GM10847 (cell line): ENCODE data around the gene RUFY2.

Source experiments
- POLR2A ChIP-seq: IDR thresholded peaks from 2 replicates; pipeline ENCODE4 v1.6.1; 2011; ENCODE audit not compliant: insufficient read length; ENCODE audit errors: extremely low read depth

The RUFY2 gene, protein sequence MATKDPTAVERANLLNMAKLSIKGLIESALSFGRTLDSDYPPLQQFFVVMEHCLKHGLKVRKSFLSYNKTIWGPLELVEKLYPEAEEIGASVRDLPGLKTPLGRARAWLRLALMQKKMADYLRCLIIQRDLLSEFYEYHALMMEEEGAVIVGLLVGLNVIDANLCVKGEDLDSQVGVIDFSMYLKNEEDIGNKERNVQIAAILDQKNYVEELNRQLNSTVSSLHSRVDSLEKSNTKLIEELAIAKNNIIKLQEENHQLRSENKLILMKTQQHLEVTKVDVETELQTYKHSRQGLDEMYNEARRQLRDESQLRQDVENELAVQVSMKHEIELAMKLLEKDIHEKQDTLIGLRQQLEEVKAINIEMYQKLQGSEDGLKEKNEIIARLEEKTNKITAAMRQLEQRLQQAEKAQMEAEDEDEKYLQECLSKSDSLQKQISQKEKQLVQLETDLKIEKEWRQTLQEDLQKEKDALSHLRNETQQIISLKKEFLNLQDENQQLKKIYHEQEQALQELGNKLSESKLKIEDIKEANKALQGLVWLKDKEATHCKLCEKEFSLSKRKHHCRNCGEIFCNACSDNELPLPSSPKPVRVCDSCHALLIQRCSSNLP

DNA sequence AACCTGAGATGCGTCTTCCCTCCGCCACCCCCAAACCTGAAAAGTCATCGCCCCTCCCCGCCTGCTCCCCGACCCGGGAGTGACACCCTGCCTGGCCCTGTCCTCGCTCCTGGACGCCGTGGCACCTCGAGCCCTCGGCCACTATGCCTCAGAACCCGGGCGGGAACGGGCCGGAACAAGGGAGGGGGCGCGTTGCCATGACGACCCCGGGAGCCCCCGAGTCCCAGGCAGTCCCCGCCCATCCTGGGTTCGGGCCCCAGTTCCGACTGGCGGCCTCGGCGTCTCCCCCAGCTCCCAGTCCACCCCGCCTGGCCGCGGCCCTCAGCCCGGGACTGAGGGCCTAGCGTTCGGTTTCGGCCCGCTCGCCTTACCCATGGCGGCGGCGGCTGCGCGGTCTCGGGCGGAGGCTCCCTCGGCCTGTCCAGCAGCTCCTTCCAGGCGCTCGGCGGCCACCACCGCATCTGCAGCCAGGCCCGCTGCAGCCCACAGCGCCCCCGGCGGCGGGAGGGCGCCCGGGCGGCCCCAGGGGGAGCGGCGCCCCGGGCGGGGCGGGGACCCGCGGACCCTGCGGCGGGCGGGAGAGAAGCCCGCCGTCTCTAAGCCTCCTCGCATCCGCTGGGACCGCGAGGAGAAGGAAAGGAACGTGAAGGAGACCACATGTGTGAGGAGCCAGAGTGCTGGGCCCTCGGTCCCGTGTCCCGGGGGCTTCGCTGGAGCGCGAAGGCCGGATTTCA is at the start of gene RUFY2:
TSS of gene RUFY2 (minus strand) at position 463 of the 734 bp plus-strand sequence. CDS start at position 375, 88 bp downstream.
- TF ChIP-seq POLR2A, result peak; percentile 66

DNA sequence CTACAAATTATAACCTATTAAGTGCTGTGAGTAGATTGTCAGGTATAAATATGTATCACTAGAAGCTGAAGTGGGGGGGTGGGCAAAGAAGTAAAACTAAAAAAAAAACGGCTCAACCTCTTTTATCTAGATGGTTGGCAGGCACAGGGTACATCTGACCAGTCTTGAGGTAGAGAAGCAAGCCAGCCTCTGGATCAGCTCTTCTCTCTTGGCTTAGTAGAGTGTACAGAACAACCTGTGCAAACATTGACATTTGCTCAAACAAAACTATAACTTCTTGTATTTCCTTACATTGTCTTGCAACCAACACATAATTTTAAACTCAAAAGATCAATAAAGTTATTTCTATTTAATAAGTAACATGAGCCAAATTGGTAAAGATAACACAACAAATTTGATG is 39.1 kb upstream of the RUFY2 start:
- TF ChIP-seq POLR2A, result no peak

DNA sequence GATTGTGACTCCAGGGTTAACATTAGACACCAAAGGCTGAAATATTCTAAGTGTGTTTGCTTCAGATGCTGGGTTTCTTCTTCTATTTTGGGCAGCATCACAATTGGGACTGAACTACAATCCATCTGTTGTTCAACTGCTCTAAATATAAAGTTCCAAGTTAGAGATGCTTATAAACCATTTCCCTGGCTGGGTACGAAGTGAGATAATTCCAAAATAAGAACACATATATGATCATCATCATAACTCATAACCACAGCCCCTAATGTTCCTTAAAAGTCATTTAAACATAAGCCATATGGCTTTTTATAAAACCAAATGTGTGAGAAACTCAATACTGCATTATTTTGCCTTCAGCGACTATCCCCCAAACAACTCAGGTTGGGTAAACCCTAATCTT is 35.9 kb upstream of the RUFY2 start:
- no peak for TF ChIP-seq POLR2A

DNA sequence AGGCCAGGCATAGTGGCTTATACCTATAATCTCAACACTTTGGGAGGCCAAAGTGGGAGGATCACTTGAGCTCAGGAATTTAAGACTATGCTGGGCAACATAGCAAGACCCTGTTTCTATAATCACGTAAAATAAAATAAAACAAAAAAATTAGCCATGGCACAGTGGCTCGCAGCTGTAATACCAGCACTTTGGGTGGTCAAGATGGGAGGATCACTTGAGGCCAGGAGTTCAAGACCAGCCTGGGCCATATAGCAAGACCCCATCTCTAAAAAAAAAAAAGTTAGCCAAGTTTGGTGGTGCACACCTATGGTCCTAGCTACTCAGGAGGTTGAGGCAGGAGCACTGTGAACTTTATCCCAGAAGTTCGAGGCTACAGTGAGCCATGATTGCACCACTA is 33.8 kb upstream of the RUFY2 start:
- no peak for TF ChIP-seq POLR2A

DNA sequence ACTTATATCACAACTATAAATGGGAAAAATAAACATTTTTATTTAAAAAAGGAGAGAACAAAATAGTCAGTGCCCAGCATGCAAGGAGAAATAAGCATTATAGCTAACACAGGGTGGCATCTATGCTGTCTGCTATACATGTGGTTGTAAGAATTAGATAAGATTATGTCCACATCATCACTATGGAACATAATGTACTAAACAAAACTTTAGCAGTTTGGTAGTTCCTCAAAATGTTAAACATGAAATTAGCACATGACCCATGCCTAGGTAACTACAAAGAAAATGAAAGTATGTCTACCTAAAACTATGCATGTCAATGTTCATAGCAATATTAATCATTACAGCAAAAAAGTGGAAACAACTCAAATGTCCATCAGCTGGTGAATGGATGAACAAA is 28.7 kb upstream of the RUFY2 start:
- TF ChIP-seq POLR2A, result no peak

DNA sequence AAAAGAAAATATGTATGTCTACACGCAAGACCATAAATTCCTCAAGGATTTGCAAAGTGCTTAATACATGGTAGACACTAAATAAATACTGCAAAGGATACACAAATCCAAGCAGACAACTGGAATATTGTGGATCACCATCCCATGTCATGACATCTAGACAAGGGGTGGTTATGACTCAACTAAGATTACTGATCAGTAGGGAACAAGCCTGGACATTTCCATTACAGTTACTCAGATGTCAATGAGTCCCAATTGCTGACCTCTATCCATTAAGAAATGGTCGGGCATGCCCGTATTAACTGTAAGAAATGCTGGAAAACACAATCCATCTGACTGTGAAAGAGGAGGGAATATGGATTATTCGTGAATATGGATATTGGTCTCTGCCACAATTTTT is 27.6 kb upstream of the RUFY2 start:
- TF ChIP-seq POLR2A, result no peak

DNA sequence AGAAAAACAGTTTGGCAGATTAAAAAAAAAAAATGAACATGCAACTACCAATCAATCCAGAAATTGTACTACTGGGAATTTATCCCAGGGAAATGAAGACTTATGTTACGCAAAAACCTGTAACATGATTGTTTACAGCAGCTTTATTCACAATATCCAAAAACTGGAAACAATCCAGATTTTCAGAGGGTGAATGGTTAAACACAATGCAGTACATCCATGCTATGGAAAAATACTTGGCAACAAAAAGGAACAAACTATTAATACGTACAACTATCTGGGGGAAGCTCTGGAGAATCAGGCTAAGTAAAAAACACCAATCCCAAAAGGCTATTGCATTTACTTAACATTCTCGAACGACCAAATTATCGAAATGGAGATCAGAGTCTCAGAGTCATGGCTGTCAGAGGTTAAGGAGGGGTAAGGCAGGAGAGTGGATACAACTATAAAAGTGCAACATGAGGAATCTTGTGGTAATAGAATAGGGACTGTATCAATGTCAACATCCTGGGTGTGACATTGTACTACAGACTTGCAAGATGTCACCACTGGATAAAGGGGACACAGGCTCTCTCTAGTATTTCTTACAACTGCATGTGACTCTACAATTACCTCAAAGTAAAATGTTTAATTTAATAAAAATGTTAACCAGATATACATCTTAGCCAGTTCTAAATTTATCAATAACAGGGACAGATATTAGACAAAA is 21.5 kb upstream of the RUFY2 start:
- TF ChIP-seq POLR2A, result no peak

DNA sequence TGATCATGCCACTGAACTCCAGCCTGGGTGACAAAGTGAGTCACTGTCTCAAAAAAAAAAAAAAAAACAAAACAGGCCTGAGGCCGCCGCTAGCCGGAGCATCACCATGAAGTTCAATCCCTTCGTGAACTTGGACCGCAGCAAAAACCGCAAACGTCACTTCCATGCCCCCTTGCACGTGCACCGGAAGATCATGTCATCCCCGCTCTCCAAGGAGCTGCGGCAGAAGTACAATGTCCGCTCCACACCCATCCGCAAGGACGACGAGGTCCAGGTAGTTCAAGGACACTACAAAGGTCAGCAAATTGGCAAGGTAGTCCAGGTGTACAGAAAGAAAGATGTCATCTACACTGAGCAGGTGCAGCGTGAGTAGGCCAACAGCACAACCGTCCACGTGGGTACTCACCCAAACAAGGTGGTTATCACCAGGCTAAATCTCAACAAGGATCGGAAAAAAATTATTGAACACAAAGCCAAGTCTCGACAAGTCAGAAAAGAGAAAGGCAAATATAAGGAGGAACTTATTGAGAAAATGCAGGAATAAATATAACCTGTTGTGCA is 17.5 kb upstream of the RUFY2 start:
- no peak for TF ChIP-seq POLR2A

DNA sequence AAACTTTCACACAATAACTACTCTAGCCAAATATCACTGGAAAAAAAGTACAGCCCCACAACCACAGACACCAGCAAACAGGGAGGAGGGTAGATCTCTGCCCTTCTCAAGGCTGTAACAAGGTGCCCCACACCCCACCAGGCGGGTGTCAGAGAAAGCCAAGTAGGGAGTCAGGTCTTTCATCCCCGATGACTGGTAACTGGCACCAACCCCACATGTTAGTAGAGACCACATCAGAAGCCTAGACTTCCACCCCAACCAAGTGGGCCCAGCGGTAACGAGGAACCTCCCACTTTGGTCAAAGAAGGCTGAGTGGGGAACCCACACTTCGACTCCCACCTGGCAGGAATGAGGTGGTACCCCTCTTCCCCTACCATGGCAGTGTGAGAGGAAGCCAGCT is 16.4 kb upstream of the RUFY2 start:
- no peak for TF ChIP-seq POLR2A

DNA sequence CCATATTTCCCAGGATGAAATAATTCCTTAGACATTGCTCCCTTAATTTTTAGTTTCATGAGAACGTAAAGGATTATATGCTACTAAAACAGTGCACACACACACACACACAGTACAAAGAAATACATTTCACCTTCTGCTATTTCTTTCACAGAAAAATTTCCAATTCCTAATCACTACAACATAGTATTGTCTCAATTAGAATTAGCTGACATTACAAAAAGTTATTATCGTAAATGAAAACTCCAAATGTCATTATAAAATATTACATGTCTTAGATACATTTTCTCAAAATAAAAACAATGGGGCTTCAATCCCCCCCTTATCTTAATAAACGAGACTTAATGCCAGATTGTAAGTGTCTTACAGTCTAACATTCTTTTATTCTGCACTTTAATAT is 12.3 kb upstream of the RUFY2 start:
- no peak for TF ChIP-seq POLR2A

DNA sequence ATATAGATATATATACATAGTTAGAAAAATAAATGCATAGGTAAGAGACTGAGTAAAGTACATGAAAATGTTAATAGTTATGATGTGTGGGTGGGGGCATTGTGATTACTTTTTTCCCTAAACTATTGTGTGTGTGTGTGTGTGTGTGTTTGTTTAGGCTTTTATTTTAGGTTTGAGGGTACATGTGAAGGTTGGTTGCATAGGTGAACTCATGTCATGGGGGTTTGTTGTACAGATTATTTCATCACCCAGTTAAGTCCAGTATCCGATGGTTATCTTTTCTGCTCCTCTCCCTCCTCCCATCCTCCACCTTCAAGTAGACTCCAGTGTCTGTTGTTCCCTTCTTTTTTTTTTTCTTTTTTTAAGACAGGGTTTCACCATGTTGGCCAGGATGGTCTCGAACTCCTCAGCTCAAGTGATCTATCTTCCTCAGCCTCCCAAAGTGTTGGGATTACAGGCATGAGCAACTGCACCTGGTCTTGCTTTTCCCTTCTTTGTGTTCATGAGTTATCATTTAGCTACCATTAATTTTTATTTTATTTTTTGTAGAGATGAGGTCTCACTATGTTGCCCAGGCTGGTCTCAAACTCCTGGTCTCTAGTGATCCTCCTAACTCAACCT is 1.9 kb upstream of the RUFY2 start:
- TF ChIP-seq POLR2A, result no peak

DNA sequence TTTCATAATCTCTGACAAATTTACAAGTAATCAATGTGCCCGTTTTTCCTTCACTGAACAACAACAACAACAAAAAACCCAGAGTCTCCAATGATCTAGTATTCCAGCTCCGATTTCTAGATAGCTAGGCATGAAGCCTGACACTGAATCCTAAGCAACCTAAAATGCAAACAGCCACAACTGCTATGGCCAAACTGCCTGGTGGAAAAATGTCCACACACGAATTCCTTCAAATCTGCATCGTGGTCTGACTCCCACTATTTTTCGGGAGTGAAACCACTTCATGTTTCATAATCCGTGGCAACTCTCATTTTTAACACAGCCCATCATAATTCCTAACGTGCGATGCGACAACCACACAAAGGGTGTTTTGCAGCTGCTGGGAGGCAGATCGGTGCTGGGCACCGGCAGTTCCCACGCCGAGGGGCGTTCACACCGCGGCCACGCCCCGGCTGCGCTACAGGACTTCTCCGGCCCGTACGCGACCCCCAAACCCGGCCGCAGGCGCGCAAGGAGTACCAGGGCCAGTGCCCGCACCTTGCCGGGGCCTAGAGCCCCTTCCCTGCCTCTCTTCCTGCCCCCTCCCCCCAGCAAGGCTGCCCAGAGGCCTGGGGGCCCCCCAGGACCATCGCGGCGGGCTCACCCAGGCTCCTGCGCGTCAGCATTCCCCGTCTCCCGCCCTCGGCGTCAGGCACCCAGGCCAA is 814 bp downstream of the RUFY2 start:
- TF ChIP-seq POLR2A, result no peak

DNA sequence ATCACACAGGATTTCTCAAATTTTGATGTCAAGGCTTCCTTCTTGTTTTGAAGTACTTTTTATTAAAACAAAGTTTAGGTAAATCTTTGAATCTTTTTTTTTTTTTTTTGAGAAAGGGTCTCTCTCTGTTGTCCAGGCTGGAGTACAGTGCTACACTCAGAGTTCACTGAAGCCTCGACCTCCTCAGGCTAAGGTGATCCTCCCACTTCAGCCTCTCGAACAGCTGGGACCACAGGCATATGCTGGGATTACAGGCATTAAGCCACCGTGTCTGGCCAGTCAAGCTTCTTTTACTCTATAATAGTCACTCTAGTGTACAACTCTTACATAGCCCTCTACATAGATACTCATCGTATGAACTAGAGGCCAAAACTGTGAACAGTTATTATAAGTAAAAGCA is 3.4 kb downstream of the RUFY2 start:
- TF ChIP-seq POLR2A, result no peak

DNA sequence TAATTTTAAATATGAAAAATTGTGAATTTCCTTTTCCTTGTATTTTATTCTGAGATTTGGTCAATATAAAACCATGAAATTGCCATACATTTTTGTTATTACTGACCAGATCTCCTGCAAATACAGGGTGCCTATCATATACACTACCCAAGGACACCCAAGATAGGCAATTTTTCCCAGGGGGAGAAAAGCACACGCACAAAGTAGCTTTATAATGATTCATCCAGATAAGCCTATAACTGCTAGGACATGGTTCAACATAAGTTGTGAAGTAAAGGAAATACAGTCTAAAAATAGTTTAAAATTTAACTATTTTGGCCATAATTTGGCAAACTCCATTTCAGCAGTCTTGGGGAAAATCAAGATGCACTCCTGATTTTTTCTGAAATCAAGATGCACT is 4.8 kb downstream of the RUFY2 start:
- TF ChIP-seq POLR2A, result no peak
